ENCODE results near the gene TMEM80. TPM values are rescaled to one million over a fixed set of nuclear protein-coding genes. Genes with fewer than 3 reads are reported as not detected.

Gene TMEM80
- total RNA-seq, 4 donors from 2014 or later = 28.9 to 70.9 (median 42.9) TPM

GRCh38 chr11:690738-691633 lies 4.6 kb upstream of the TMEM80 start:
- TF ChIP-seq, protein P1, sequence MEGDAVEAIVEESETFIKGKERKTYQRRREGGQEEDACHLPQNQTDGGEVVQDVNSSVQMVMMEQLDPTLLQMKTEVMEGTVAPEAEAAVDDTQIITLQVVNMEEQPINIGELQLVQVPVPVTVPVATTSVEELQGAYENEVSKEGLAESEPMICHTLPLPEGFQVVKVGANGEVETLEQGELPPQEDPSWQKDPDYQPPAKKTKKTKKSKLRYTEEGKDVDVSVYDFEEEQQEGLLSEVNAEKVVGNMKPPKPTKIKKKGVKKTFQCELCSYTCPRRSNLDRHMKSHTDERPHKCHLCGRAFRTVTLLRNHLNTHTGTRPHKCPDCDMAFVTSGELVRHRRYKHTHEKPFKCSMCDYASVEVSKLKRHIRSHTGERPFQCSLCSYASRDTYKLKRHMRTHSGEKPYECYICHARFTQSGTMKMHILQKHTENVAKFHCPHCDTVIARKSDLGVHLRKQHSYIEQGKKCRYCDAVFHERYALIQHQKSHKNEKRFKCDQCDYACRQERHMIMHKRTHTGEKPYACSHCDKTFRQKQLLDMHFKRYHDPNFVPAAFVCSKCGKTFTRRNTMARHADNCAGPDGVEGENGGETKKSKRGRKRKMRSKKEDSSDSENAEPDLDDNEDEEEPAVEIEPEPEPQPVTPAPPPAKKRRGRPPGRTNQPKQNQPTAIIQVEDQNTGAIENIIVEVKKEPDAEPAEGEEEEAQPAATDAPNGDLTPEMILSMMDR (IDR thresholded peaks at IDR 0.05) = no peak
- TF ChIP-seq POLR2A (IDR thresholded peaks at IDR 0.05) = no peak
- no peak overlapping the region for H3K4me3 ChIP-seq (ENCODE audit: low read depth, poor library complexity, severe bottlenecking)
- intact Hi-C loops (cut with DNase I; ENCODE audit: low total_unique reads) = no loop called here
- DNase-seq (ENCODE audit: low spot score in 2 of 2) = no peak
- WGBS, 2 donors = 86 to 88% methylated on average over 24 to 27 of the region's 27 CpGs

- 91 to 92% methylated on average over 18 of the region's 18 CpGs for WGBS, 2 donors
- intact Hi-C loops (cut with DNase I; ENCODE audit: low total_unique reads) = no loop called here
- peak in 1 of 2 donors; percentile 85 for DNase-seq (ENCODE audit: low spot score in 2 of 2)
- no peak for TF ChIP-seq POLR2A (IDR thresholded peaks at IDR 0.05)
- TF ChIP-seq, protein P1 (IDR thresholded peaks at IDR 0.05) = no peak
- no peak overlapping the region for H3K4me3 ChIP-seq (ENCODE audit: low read depth, poor library complexity, severe bottlenecking)
Measured at GRCh38 chr11:691710-692590, 3.7 kb upstream of the TMEM80 start.

- WGBS, 2 donors = 38 to 55% methylated on average over 23 of the region's 23 CpGs
- intact Hi-C loops (cut with DNase I; ENCODE audit: low total_unique reads) = no loop called here
- TF ChIP-seq, protein P1 (IDR thresholded peaks at IDR 0.05) = no peak
- no peak for TF ChIP-seq POLR2A (IDR thresholded peaks at IDR 0.05)
- DNase-seq (ENCODE audit: low spot score in 2 of 2) = no peak
- no peak overlapping the region for H3K4me3 ChIP-seq (ENCODE audit: low read depth, poor library complexity, severe bottlenecking)
Measured at GRCh38 chr11:692824-693414, 2.7 kb upstream of the TMEM80 start.

GRCh38 chr11:693415-693831 lies 2.2 kb upstream of the TMEM80 start:
- WGBS, 2 donors = 8 to 18% methylated on average over 13 of the region's 13 CpGs
- no peak overlapping the region for H3K4me3 ChIP-seq (ENCODE audit: low read depth, poor library complexity, severe bottlenecking)
- intact Hi-C loops (cut with DNase I; ENCODE audit: low total_unique reads) = no loop called here
- DNase-seq (ENCODE audit: low spot score in 2 of 2) = peak in 1 of 2 donors; percentile 88
- TF ChIP-seq POLR2A (IDR thresholded peaks at IDR 0.05) = no peak
- TF ChIP-seq, protein P1 (IDR thresholded peaks at IDR 0.05) = no peak

DNA sequence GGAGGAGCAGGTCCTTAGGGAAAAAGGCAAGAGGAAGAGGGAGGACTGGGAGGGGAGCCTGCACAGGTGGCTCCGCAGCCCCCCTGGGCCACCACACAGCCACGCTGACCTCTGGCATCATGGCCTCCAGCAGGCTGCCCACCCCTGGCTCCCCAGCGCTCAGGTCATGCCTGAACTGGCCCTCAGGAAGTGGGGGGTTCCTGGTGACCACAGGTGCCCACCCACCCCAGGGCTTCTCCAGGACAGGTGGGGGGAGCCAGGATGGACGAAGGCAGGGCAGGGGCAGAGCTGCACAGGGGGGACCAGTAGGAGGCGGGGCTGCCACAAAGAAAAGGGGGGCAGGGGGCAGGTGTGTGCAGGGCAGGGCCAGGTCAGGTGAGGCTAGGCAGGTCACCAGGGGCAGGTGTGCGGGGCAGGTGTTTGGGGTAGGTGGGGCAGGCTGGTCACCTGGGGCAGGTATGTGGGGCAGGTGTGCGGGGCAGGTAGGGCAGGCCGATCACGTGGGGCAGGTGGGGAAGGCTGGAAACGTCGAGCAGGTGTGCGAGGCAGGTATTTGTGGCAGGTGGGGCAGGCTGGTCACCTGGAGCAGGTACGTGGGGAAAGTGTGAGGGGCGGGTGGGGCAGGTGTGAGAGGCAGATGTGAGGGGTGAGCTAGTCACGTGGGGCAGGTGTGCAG lies 1.6 kb upstream of the TMEM80 start:
- TF ChIP-seq, protein P1 (IDR thresholded peaks at IDR 0.05) = no peak
- no peak for TF ChIP-seq POLR2A (IDR thresholded peaks at IDR 0.05)
- H3K4me3 ChIP-seq (ENCODE audit: low read depth, poor library complexity, severe bottlenecking) = no peak overlapping the region
- intact Hi-C loops (cut with DNase I; ENCODE audit: low total_unique reads) = no loop called here
- peak in 1 of 2 donors; percentile 88 for DNase-seq (ENCODE audit: low spot score in 2 of 2)
- WGBS, 2 donors = 41 to 42% methylated on average over 15 of the region's 15 CpGs

Data from lower leg skin (tissue), 4 donors.